GM12892 (cell line): ENCODE data around the gene PLXNB2.

Experiments used
- POLR2A ChIP-seq: IDR thresholded peaks from 2 replicates; pipeline ENCODE4 v1.6.1; 2011; ENCODE audit warnings: low read depth, low read length, control low read depth
- POLR2AphosphoS5 ChIP-seq: IDR thresholded peaks from 2 replicates; pipeline ENCODE4 v1.6.1; 2011; ENCODE audit warnings: low read depth, low read length, control low read depth
- TAF1 ChIP-seq: IDR thresholded peaks from 2 replicates; pipeline ENCODE4 v1.6.1; 2011; ENCODE audit warnings: low read depth, mild to moderate bottlenecking, control low read depth, low read length, borderline replicate concordance

DNA sequence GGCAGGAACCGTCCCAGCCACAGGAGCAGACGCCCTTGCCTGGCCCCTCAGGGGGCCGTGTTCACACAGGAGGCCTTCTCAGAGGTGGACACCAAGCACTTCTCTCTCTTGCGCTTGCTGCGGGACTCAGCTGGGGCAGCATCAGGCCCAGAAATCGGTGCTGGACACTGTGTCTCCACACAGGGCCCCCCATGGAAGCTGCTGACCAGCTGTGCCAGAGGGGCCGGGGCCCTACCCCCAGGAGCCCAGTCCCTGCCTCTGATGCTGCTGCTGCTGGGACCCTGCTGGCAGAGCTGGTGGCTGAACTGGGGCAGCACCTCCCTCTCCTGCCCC is 4.0 kb downstream of the PLXNB2 start:
- TF ChIP-seq POLR2AphosphoS5 = no peak
- TF ChIP-seq POLR2A = no peak
- TF ChIP-seq TAF1 = no peak
